Mucosa of descending colon (tissue), 3 donors: Measurements from ENCODE around the gene RAD51B. TPM values are rescaled to one million over a fixed set of nuclear protein-coding genes. Genes with fewer than 3 reads are reported as not detected.
"Not testable (repeated sequence)": the region's sequence is repeated elsewhere in the genome, so short reads cannot be mapped to it uniquely, and the experiment has no call there.

Source experiments
- ATAC-seq: fragments of 200-7000 bp; cut with Tn5 transposase; one replicate; pipeline ENCODE4 v1.9.1; 2020; ENCODE audit warnings: mild to moderate bottlenecking, moderate library complexity
- DNase-seq, 3 donors: peaks; one replicate each; pipeline ENCODE4 v3.0.0-alpha.2; 2020
- H3K36me3 ChIP-seq: fragments of 200-600 bp; one replicate; pipeline ENCODE4 v1.8.0; 2021; ENCODE audit warnings: low read depth, mild to moderate bottlenecking
- H3K4me1 ChIP-seq: fragments of 200-600 bp; one replicate; pipeline ENCODE4 v1.8.0; 2021; ENCODE audit warnings: low read depth, mild to moderate bottlenecking
- H3K4me3 ChIP-seq: fragments of 200-600 bp; one replicate; pipeline ENCODE4 v1.8.0; 2021; ENCODE audit warnings: mild to moderate bottlenecking
- H3K9me3 ChIP-seq: fragments of 200-600 bp; one replicate; pipeline ENCODE4 v1.8.0; 2021; ENCODE audit warnings: mild to moderate bottlenecking
- intact Hi-C, 2 donors: fragments of 100-400 bp; cut with DNase I in 1 of 2; cut with micrococcal nuclease in 1 of 2; formaldehyde crosslinking; loops; one replicate each; pipeline versions ENCODE4 v1.11.0 to v1.11.1; 2022; cut with DNase I, micrococcal nuclease
- total RNA-seq, 3 donors: library from RNA; stranded (reverse); fragmentation: NEBNext Ultra II Directional in 2 of 3; extraction: Animal tissue kit (Norgen Biotek cat#: 25700) in 2 of 3; gene quantifications; one replicate each; pipeline versions ENCODE4 v1.2.1 to v1.2.4, GENCODE V29; 2021 to 2023
- TF ChIP-seq, protein P1 (sequence below): fragments of 200-600 bp; IDR thresholded peaks from one replicate; pipeline ENCODE4 v1.8.0; 2022; ENCODE audit warnings: antibody characterized with exemption, mild to moderate bottlenecking
- donor health status: DM: no; HTN: no; CAD: no; lungs with moderate emphysema.
- donor health status: DM: no; HTN: no; CAD: no.
- donor health status: DM: no; HTN: yes; CAD: no.

Gene RAD51B
- total RNA-seq, 3 donors from 2014 or later: 15.8 to 23.3 (median 20.9) TPM

DNA sequence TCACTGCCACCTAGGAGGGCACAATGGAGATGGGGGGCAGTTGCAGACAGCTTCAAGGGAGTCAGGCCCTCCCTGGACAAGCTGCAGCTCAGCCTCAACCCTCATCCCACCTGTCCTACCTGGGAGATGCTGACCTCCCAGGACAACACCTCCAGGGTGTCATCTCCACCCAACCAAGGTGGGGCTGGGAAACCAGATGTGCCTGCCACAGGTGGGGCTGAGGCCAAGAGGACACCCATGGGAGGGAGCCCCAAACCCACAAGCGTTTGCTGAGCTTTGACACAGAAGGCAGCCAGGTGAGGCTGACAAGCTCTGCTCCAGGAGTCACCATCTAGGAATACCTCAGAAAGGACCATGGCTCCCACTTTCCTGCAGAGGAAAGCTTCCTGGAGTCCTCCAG is 941.8 kb downstream of the RAD51B start:
- intact Hi-C loops: no loop called here
- H3K4me3 ChIP-seq: no peak overlapping the region
- TF ChIP-seq, protein P1, sequence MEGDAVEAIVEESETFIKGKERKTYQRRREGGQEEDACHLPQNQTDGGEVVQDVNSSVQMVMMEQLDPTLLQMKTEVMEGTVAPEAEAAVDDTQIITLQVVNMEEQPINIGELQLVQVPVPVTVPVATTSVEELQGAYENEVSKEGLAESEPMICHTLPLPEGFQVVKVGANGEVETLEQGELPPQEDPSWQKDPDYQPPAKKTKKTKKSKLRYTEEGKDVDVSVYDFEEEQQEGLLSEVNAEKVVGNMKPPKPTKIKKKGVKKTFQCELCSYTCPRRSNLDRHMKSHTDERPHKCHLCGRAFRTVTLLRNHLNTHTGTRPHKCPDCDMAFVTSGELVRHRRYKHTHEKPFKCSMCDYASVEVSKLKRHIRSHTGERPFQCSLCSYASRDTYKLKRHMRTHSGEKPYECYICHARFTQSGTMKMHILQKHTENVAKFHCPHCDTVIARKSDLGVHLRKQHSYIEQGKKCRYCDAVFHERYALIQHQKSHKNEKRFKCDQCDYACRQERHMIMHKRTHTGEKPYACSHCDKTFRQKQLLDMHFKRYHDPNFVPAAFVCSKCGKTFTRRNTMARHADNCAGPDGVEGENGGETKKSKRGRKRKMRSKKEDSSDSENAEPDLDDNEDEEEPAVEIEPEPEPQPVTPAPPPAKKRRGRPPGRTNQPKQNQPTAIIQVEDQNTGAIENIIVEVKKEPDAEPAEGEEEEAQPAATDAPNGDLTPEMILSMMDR: no peak
- H3K9me3 ChIP-seq: no peaks in the 10 kb centered on the region
- ATAC-seq: no peak
- no peaks in the 10 kb centered on the region for H3K4me1 ChIP-seq
- no peak for DNase-seq
- no peaks in the 10 kb centered on the region for H3K36me3 ChIP-seq

DNA sequence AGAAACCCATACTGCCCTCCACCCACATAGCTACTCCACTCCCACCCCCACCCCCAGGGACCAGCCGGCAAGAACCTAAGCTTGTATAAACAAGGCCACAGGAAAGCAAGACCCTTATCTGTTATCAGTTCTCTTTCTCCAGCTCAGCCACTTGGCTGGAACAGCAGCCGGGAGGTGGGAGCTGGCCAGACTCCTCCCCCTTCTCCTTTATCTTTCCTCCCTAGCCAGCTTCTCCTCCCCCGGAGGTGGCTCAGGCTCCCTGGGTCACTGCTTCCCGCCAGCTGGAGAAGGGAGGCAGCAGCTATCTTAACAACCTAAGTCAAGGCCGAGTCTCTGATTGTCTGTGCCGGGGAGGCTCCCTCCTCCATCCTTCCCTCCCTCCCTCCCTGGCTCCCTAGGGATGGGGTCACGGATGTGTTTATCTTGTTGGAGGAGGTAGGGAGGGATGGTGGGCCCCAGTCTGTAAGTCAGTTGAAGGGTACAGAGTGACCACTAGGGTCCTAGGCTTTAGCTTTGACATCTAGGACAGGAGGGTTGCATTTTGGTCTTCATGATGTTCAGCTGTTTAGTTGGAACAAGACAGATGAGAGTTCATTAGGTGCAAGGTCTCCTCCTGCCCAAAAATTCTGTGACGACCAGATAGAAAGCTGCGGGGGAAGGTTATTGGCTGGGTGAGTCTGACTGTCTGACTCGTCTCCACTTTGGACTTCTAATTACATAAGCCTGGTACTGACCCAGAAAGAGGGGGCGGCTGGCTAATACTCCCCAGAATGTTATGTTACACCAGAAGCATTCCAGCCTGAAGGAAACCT is 943.6 kb downstream of the RAD51B start:
- TF ChIP-seq, protein P1: no peak
- Histone ChIP-seq H3K4me3 (no peak overlapping the region), H3K4me1 (no peaks in the 10 kb centered on the region), H3K9me3 (no peaks in the 10 kb centered on the region), H3K36me3 (no peaks in the 10 kb centered on the region)
- intact Hi-C loops: no loop called here
- peak; percentile 78 for ATAC-seq
- DNase-seq: peak in 2 of 3 donors; percentile 47 to 54

DNA sequence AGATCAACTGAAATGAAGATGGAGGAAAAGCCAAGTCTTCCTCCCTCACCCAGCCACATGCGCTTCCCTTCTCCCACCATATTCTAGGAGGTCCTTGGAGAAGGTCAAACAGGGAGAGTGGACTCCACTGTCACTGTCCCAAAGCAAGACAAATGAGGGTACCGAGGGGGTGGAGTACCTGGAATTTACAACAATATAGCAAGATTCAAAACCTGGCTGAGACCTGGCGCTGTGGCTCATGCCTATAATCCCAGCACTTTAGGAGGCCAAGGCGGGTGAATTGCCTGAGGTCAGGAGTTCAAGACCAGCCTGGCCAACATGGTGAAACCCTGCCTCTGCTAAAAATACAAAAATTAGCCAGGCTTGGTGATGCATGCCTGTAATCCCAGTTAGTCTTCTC is 944.3 kb downstream of the RAD51B start:
- DNase-seq, intact Hi-C loops, H3K4me1 ChIP-seq, H3K9me3 ChIP-seq, ATAC-seq, H3K36me3 ChIP-seq, H3K4me3 ChIP-seq: not testable (repeated sequence)

DNA sequence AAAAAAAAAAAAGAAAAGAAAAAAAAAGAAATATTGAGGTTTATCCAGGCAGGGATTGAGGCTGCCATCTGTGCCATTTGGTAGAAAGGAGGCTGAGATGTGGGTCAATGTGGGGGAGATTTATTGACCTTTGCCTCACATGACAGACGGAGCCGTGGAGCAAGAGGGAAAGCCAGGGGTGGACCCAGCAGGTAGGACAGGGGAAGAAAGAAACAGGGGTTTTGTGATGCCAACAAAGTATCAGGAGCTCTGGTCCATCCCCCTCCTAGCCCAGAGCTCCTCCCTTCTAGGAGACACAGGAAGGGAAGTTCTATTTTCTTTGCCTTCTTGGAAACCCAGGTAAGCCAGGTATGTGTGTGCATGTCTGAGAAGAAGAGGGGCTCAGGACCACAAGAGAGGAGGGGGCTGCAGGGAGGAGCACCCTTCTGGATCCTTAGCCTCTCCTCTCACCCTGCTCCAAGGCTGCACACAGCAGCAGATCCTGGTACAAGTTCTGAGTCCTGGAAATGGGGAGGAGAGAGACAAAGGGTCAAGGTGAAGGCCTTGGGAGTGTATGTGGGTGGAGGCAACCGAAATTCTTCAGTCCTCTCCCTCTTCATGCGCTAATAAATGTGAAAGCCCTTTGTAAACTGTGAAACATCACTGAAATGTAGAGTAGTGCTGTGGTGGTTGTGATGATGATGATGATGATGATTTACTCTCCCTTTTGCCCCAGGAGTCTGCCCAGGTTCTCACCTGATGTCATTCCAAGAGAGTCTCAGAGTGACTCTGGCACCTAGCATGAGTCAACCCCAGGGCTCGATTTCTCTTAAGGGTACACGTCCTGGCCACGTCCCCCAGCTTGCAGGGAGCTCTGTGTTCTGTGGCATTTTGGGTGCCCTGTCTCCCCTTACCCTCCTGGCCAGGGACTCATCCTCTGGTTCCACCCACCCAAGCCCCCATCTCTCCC is 947.0 kb downstream of the RAD51B start:
- H3K36me3 ChIP-seq: no peaks in the 10 kb centered on the region
- no peak for DNase-seq
- no peaks in the 10 kb centered on the region for H3K9me3 ChIP-seq
- no peak for ATAC-seq
- no peak overlapping the region for H3K4me3 ChIP-seq
- H3K4me1 ChIP-seq: no peaks in the 10 kb centered on the region
- TF ChIP-seq, protein P1: no peak
- intact Hi-C loops: no loop called here

DNA sequence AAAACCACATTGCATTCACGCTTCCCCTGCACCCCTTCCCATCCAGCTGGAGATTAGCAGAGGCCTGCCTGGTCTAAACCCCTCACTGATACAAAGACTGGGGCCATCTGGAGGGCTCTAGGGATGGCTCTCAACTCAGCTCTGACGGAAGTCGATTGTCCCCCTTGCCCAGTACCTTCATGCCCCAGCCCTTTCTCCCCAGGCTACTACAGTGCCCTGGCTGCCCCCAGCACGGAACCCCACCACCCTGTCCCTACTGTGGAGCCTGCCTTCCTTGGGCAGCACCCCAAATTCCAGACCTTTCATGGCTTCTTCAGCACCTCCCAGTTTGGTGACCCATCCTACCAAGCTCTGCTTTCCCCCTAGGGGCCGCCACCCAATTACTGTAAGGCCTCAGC is 947.7 kb downstream of the RAD51B start:
- TF ChIP-seq, protein P1: no peak
- H3K36me3 ChIP-seq: no peaks in the 10 kb centered on the region
- no peak overlapping the region for H3K4me3 ChIP-seq
- intact Hi-C loops: no loop called here
- no peak for ATAC-seq
- DNase-seq: no peak
- H3K9me3 ChIP-seq: no peaks in the 10 kb centered on the region
- no peaks in the 10 kb centered on the region for H3K4me1 ChIP-seq

DNA sequence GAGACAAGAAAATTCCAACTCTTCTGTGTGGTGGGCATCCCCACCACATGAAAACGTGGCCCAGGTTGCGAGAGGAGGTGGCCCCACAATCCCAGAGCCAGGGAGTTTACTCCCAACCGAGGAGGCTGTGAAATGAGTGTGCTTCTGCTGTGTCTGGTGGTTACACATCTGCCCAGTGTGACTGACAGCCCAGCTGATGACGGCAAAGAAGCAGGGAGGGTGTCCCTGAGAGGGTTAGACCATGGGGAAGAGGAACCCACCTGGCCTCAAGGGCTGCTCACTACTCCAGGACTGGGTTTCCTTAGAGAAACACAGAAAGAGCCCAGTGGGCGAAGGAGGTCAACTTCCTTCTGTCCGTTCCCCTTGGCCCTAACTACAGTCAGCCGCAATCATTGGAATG is 948.7 kb downstream of the RAD51B start:
- H3K4me1 ChIP-seq: no peaks in the 10 kb centered on the region
- no peaks in the 10 kb centered on the region for H3K9me3 ChIP-seq
- TF ChIP-seq, protein P1: no peak
- ATAC-seq: no peak
- H3K36me3 ChIP-seq: no peaks in the 10 kb centered on the region
- H3K4me3 ChIP-seq: no peak overlapping the region
- DNase-seq: no peak
- intact Hi-C loops: no loop called here
